ENCODE data around the gene STK24.

The STK24 gene

DNA sequence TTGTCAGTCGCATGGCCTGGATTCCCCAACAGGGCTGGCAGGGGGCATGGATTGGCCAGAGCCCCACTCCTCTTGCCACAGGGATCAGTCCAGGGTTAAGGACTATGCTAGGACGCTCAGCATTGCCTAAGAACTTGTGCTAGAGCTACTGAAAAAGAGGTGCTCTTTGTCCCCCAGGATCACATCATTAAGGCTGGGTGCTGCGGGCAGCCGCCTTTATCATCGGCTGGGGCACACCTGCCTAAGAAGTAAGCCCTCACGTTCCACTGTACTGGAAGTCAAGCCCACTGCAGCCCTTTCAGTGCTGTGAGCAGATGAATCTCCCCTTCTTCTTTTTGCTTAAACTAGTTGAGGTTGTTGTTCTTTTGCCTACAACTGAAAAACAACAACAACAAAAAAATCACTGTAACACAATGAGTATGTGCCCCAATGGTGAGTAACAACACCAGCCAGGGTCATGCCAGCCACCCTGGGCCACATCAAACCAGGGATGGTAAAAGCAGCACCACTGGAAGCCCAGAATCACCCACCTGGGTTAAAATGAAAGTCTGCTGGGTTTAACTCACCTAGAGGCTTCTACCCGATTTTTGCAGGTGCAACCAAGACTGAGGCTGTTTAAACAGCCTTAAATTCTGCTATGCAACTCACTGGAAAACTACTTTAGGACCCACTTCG lies 20.6 kb downstream of the STK24 start:
- DNase-seq (ENCODE audit: low read depth in 2 of 2): no peak

DNA sequence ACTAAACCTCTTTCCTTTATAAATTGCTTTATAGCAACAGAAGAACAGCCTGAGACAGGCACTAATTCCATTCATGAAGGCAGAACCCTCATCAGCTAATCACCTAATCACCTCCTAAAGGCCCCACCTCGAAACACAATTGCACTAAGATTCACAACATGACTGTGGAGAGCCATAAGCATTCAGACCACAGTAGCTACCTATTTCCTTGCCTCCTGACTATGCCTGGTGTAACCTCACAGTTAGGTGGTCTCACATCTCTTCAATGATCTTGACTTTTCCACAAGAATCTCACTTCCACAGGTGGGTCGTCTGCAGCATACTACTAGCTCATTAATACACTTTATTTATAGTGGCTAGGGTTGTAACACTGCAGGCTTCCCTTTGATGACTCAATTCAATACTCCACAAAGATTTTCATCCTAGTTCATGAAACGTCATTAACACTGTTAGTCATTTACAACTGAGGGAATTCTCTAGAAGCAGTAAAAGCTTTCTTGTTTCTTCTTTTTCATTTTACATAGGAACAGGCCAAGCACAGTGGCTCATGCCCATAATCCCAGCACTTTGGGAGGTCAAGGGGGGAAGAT lies 27.1 kb downstream of the STK24 start:
- DNase-seq (ENCODE audit: low read depth in 2 of 2): no peak

DNA sequence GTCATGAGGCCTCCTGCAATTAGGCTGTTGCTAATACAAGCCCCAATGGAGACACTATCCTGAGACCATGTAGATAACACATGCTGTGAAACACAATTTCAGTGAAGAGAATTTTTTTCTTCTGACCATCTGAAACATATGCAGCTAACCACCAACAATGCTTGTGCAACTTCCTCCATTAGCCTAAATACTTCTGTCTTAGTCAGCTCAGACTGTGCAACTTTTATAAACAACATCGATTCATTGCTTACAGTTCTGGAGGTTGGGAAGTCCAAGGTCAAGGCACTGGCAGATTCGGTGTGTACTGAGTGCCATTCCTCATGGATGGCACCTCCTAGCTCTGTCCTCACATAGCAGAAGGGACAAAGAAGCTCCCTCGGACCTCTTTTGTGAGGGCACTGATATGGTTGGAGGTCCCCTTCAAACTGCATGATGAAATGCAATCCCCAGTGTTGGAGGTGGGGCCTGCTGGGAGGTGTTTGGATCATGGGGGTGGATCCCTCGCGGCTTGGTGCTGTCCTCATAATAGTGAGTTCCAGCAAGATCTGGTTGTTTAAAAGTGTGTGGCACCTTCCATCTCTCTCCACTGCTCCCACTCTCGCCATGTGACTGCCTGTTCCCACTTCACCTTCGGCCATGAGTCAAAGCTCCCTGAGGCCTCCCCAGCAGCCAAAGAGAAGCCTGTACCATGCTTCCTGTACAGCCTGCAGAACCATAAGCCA lies 27.7 kb downstream of the STK24 start:
- DNase-seq (ENCODE audit: low read depth in 2 of 2): peak; percentile 74 to 75

DNA sequence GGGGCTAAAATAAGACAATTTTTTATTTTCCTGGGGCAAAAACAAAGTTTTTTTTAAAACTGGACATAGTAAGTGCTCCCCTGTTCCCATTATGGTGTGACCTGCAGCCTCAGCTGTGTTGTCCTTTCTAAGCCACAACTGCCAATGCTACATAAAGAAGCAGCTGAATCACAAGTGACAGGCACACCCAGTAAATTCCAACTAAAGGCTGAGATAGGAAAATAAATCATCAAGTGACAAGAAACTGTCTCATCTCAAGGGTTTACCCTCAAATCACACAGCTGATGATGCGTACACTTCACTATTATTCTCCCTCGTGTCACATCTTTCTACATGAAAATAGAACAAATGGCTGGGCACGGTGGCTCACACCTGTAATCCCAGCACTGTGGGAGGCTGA lies 28.7 kb downstream of the STK24 start:
- no peak for DNase-seq (ENCODE audit: low read depth in 2 of 2)

DNA sequence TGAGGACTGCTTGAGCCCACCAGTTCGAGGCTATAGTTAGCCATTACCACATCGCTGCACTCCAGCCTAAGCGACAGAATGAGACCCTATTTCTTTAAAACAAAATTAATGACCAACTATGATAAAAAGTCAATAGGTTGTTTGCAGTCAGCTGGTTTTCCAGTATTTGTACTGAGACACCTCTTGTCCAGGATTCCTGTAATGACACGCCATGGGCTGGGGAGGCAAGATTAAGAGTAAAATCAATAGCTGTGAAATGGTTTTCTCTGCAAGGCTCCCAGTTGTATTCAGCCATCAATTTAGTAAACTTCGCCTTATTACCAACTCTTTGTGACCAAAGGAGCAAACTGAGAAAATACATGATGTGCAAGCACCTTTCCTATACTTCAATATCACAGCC lies 29.5 kb downstream of the STK24 start:
- no peak for DNase-seq (ENCODE audit: low read depth in 2 of 2)

DNA sequence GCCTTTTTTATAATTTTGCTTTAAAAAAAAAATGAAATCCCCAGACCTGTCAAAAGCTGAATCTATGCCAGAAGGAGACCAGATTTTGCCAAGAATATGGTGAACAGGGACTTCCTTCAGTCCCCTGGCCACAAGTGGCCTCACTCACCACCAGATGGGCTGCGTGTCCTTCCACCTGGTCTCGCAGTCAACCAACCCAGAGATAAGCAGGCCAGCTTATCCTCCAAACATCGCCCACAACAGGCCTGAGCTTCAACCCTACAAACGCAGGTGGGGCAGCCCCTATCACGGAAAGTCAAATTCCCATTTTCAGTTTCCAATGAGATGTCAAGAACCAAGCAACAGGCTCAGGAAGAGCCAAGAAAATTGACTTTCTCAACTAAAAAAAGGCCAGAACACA lies 30.5 kb downstream of the STK24 start:
- DNase-seq (ENCODE audit: low read depth in 2 of 2): no peak

DNA sequence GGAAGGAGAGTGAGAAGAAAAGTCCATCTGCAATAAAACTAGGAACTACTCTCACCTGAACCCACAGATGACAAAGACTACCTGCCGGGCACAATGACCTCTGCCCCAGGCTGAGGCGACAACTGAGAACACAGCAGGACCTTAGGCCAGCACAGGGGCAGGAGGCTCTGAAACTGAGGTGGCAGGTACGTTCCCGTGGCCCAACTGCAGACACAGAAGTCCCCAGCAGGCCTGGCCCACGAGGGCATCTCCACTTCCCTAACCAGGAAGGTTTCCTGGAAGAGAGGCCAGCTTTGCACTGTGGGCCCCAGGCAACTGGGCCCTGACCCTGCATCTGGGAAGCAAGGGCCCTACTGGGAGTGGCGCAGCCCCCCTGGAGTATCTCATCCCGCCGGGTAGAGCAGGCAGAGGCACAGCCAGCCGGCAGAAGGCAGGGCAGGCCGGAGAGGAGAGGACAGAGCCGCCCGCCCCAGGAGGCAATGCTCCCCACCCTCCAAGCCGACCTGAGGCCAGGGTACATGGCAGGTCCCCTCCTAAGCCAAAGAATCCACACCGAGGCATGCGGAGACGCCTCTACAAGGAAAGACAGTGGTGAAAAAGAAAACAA lies 32.7 kb downstream of the STK24 start:
- DNase-seq (ENCODE audit: low read depth in 2 of 2): no peak

DNA sequence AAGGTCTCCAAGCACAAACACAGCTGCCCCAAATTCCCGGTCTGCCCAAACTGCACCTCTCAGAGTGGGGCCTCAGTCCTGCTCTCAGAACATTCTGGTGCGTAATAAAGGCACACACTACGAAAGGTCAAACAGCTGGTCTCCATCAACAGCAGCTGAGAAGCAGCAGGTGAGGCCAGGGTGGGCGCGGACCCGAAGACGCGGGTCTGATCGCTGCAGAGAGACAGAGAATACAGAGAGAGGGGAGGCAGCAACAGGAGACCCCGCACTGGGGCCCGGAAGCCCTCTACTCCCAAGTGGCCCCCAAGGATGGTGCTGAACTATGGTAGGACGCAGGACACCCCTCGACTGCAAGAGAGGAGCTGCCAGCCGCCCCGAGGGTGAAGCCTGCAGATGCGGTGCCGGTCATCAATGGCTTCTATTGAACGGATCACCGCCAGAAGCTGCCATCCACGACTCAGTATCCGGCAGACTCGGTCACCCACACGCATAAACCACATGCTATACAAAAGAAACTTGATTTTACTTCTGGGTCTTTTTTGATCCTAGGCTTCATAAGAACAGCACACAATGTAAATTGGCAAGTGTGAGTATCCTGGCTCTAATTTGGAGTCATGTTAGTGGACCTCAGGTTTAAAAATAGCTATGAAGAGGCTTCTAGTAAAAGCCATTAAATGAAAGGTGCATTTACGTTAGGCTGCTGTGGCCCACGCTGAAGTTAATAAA lies 33.4 kb downstream of the STK24 start:
- DNase-seq (ENCODE audit: low read depth in 2 of 2): no peak

DNA sequence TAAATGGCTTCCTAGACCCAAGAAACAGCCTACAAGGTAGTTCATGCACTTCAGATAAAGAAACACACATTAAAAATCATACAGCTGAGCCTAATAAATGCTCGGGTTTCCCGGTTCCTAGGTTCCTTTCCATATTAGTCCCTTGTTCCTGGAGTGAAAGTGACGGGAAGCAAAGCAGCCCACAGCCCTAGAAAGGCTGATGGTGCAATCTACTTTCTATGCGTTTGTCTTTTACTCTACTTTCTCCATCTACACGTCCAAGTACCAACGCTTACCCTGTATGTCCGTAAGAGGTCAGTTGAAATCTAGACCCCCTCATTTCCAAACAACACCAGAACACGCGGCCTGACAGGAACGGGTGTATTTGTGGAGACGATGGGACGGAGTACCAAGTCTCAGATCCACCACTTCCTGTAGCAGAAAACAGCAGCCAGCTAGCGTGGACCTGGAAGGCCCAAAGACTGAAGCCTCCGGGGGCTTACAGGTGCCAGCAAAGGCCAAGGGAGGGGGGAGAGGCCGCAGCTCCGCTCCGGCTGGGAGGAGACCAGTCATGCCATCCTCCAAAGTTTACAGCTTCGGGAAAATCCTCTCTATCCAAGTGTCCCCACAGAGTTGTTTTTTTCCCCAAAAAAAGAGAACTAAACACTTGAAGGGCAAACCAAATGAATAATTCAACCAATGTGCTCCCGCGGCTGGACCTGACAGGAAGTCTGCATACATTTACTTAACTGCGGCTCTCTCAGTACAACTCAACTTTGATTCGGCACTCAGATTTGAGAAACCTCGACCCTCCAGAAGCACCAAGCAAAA lies 34.1 kb downstream of the STK24 start:
- DNase-seq (ENCODE audit: low read depth in 2 of 2): no peak

DNA sequence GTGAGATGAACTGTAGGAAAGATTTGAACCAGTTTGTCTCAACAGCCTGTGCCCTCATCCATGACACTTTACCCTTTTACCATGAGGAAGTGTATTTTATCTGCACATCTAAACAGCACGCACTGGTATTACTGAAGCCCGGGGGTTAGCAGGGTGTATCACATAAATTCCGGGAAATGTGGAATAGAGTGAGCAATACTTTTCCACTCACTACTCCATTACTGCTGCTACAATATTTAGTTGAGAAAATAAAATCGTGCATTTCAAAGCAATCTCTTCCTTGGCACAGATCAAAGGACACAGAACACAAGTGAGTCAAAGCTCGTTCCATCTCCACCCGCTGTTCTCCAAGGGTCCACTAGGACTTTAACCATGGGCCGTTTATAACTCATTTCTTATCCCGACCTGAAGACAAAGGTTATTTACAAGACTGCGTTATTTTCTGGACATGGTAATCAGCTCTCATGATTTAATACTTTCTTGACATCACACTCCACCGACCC lies 35.2 kb downstream of the STK24 start:
- DNase-seq (ENCODE audit: low read depth in 2 of 2): no peak

DNA sequence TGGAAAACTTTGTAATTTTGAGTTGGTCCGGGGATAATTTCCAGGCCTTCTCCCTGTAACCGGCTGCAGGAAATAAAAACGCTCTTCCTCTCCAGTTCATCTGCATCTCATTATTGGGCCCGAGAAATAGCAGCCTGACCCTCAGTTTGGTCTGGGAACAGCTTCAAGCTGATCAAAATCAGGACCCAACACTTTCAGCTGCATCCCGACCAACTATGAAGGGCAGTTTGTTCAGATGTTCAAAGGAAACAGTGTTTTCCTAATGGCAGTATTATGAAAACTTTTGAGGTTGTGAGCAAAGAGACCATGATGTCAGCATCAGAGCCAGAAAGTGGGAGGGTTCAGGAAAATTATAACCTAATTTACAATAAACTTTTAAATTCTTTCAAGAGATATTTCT lies 35.7 kb downstream of the STK24 start:
- no peak for DNase-seq (ENCODE audit: low read depth in 2 of 2)

DNA sequence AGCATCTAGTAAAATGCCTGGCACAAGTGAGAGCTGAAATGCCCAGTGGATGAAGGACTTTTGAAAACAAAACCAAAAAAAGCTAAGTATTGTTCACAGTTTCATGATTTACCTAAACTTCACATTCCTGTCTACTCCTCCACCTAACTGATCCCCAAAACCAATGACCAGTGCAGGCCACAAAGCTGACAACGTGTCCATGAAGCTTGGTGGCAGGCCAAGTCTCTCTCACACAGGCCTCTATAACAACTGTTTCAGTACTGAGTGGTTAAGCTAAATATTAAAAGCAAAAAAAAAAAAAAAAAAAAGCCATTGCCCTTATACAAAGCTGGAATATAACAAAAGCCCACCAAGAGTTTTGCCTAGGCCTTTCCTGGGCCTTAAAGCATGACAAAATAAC lies 36.4 kb downstream of the STK24 start:
- no peak for DNase-seq (ENCODE audit: low read depth in 2 of 2)

DNA sequence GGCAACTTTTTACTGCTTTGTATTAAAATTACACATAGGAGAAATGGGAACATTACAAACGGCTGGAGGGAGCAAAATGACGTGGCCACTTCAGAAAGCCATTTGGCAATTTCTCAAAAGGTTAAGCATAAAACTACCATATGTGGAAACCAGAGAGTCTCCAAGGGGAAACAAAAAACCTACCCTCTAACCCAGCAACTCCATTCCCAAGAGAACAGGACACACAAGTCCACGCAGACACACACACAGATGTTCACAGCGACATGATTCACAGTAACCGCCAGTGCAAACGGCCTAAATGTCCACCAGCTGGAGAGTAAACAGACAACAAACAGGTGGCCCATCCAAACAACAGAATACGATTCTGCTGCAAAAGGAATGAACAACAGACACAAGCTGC lies 37.2 kb downstream of the STK24 start:
- DNase-seq (ENCODE audit: low read depth in 2 of 2): no peak

DNA sequence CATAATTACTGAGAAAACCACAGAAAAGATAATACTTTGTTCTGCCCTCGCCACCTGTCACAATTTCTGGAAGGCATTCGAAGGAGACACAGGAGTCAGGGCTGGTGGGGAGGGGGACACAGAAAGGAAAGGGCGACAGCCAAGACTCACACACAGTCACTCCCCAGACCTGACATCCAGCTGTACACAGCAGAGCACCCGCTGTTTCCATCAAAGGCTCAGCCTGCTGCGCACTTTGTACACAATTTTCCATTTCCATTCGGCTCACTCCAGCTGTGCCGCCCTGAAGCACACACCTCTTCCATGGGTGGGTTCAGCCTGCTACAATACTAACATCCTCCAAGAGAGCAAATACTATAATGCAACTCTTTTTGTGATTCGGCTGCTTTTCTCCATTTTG lies 38.0 kb downstream of the STK24 start:
- no peak for DNase-seq (ENCODE audit: low read depth in 2 of 2)

DNA sequence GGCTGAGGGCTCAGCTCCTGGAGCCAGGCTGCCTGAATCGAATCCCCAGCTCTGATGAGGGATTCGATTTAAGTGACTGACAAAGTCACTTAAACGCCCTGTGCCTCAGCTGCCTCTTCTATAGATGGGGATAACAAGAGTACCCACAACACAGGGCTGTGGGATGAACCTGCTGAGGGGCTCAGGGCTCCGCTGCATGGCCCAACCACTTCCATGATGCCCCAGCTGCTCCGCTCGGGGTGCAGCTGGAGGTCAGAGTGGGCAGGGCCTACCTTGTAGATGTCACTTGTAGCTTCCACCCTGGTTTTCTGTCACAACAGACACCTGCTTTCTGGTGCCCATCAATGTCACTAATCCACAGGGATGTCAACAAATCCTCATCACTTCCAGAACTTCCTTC lies 39.2 kb downstream of the STK24 start:
- DNase-seq (ENCODE audit: low read depth in 2 of 2): no peak

DNA sequence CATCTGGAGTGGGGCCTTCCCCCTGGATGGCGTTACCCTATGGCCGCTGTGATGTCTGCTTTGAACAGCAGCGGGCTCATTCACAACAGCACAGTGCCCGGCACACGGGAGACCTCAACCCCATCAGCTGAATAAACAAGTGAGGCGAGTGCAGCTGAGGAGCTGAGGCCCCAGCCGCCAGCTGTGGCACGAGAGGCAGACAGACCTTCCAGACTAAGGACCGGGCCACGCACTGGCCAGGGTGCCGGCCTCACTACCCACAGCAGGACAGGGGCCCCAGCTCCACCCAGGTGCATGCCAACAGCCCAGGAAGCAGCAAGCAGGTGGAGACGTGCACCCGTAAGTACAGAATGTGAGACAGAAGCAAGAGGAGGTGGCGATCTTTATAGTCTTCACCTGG lies 39.6 kb downstream of the STK24 start:
- DNase-seq (ENCODE audit: low read depth in 2 of 2): no peak

DNA sequence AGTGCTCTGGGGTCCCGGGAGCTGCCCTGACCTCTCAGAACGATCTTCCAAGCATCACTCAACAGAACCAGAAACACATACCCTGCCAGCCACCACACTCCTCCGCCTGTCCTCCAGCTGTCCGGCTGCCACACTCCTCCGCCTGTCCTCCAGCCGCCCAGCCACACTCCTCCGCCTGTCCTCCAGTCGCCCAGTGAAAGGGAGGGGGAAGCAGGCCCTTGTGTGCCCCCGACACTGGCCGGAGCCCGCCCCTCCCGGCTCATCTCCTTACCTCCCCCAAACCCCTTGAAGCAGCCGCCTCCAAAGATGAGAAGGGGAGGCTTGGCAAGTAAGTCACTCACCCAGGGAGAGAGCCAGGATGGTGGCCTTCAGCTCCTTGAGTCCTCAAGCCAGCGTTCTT lies 40.2 kb downstream of the STK24 start:
- DNase-seq (ENCODE audit: low read depth in 2 of 2): no peak

DNA sequence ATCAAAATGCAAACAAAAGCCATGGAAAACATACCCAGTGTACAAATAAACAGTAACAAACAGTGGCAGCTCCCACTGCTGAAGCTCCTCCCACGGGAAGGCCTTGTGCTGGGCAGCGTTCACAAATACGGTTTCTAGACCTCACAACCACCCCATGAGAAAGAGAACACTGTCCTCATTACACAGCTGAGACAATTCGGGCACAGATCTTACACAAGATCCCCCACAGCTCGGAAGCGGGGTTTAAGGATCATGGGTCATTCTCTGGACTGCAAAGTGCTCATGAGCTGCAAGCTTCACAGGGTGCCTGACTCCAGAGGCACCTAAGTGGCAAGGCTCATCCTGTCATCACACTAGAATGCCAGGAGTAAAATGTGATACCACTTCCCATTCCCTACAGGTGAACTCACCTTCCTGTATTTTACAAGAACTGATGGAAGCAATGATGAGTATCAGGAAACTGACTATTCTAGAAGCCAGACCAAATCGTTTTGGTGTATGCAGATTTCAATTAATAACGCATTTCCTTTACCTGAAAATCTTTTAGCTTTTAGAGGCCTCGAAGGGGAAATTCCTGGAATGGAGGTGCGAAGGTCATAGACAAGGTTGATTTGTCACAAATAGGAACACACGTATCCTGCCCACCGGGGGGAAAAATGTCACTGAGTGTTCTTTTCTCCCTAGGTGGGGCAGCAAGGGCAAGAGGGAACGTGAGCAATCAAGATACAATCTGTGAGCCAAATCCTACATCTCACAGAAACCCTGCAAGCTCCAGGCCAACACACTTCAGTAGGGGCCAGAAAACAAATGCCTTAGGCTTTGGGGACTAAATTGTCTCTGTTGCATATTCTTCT lies 41.2 kb downstream of the STK24 start:
- DNase-seq (ENCODE audit: low read depth in 2 of 2): no peak

DNA sequence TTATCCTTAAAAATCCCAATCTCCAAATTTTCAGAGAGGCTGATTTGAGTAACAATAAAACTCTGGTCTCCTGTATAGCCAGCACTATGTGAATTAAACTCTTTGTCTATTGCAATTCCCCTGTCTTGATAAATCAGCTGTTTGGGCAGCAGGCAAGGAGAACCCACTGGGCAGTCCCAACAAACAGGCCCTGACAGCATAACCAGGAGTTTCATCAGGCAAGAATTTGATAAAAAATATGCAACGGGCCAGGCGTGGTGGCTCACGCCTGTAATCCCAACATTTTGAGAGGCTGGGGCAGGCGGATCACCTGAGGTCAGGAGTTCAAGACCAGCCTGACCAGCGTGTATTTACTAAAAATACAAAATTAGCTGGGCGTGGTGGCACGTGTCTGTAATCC lies 42.1 kb downstream of the STK24 start:
- no peak for DNase-seq (ENCODE audit: low read depth in 2 of 2)

DNA sequence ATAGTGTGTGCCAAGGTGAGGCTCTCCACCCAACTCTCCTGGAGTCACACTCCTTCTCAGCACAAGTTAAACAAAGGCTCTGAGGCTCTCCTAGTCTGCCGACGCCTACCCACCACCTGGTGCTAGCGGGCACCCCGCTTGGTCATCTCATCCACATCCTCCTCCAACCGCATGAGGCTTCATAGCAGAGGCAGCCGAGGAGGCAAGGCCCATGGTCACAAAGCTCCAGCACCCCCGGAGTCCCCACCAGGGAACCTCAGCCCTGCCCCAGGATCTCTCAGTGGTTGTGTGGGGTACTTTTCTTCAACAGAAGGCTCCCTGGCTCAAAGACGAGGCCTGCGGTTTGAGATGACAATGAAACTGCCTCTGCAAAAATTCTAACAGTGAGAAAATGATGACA lies 43.0 kb downstream of the STK24 start:
- DNase-seq (ENCODE audit: low read depth in 2 of 2): no peak

Data from fibroblast of skin of left quadriceps (primary cell).